Measurements from ENCODE around the gene TSPAN3.

TSPAN3 gene

GRCh38 chr15:77031376-77032050, 39.4 kb downstream of the TSPAN3 start:
- peak; percentile 58 for DNase-seq (ENCODE audit: low read depth)
- H3K4me3 ChIP-seq (ENCODE audit: low read depth, low read length), result no peak overlapping the region
- peak; percentile 53 for TF ChIP-seq CTCF (conservative IDR thresholded peaks at IDR 0.05; ENCODE audit: low read depth, low read length)

GRCh38 chr15:77030928-77031375, 40.0 kb downstream of the TSPAN3 start:
- H3K4me3 ChIP-seq (ENCODE audit: low read depth, low read length), result no peak overlapping the region
- no peak for DNase-seq (ENCODE audit: low read depth)
- no peak for TF ChIP-seq CTCF (conservative IDR thresholded peaks at IDR 0.05; ENCODE audit: low read depth, low read length)

GRCh38 chr15:77030048-77030927, 40.6 kb downstream of the TSPAN3 start:
- no peak for DNase-seq (ENCODE audit: low read depth)

GRCh38 chr15:77029166-77030047, 41.5 kb downstream of the TSPAN3 start:
- H3K4me3 ChIP-seq (ENCODE audit: low read depth, low read length), result no peak overlapping the region
- DNase-seq (ENCODE audit: low read depth), result no peak
- no peak for TF ChIP-seq CTCF (conservative IDR thresholded peaks at IDR 0.05; ENCODE audit: low read depth, low read length)

More at GRCh38 chr15:77030048-77030927, 40.6 kb downstream of the TSPAN3 start:
- TF ChIP-seq CTCF (conservative IDR thresholded peaks at IDR 0.05; ENCODE audit: low read depth, low read length), result no peak
- H3K4me3 ChIP-seq (ENCODE audit: low read depth, low read length), result no peak overlapping the region

GRCh38 chr15:77028451-77029165, 42.3 kb downstream of the TSPAN3 start:
- TF ChIP-seq CTCF (conservative IDR thresholded peaks at IDR 0.05; ENCODE audit: low read depth, low read length), result no peak
- peak overlapping the region; percentile 45 for H3K4me3 ChIP-seq (ENCODE audit: low read depth, low read length)
- no peak for DNase-seq (ENCODE audit: low read depth)

All from choroid plexus epithelial cell (primary cell).